GM18858 (cell line): ENCODE measurements around the gene DPP8.
"Not testable (repeated sequence)": the region's sequence is repeated elsewhere in the genome, so short reads cannot be mapped to it uniquely, and the experiment has no call there.

Source experiments
- ATAC-seq: cut with Tn5 transposase; IDR thresholded peaks from one replicate; pipeline ENCODE4 v1.9.1; 2021; ENCODE audit not compliant: unreplicated experiment

DPP8 gene

GRCh38 chr15:65516997-65517865 lies at the start of gene DPP8:
TSS of gene DPP8 (minus strand) at chr15:65517689. CDS start at chr15:65512553, 5,136 bp downstream.
- ATAC-seq: peak; percentile 79

DNA sequence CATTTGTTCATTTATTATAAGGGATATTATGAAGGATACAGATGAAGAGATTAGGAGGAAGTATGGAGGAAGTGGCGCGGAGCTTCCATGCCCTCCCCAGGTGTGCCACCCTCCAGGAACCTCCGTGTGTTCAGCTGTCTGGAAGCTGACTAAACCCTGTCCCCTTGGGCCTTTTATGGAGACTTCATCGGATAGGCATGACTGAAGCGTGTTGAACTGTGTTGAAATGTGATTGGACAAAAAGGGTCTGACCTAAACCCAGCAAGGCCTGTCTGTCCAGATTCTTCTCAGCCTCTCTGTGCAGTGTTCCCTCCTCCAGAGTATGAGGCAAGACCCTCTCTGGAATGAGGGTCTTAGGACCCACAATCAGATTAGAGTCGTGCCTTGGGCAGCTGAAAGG lies 44.4 kb upstream of the DPP8 start:
- ATAC-seq: no peak

DNA sequence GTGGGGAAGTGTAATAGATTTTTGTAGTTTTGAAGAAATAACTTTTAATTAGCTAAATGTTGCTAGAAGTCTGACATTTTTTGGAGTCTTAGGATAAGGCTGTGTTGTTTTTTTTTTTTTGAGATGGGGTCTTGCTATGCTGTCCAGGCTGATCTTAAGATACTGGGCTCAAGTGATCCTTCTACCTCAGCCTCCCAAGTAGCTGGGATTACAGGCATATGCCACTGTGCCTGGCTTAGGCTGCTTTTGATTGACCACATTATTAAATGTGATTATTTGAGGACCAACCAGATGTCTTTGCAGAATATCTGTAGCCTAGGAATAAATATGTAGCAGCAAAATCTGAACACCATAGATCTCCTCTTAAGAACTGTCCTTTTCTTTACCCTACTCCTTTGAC lies 42.5 kb upstream of the DPP8 start:
- ATAC-seq: no peak

DNA sequence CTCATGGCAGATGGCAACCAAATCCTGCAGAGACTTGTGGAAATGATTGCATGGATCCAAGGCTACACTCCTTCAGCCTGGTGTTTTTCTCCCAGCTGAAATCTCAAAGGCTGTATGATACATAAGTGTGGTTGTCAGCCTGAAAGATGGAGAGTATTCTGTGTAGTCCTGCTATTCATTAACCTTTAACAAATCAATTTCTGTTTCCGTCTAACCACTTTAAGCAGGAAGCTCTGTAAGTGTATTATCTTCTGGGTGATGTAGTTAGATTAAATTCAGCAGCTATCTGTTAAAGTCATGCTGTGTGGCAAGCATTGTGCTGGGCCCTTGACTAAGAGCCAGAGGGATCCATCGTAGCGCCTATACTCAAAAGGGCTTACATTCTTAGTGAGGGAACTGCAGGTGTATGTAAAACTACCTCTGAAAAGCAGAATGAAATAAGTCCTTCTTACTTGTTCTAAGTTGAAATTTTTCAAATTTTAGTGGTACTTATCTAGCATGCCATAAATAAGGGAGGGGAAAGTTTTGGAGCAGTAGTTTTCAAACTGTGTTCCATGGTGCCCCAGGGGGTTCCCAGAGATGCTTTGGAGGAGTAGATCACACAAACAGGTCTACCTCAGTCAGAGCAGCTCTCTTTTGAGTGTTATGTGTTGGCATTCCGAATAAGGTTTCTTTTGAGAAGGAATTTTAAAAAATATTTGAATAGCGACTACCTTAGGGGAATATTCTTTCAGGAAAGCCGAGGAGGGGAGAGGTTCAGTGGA lies 41.7 kb upstream of the DPP8 start:
- ATAC-seq: no peak

- no peak for ATAC-seq
These were observed 40.8 kb upstream of the DPP8 start for GRCh38 chr15:65558336-65558735.

DNA sequence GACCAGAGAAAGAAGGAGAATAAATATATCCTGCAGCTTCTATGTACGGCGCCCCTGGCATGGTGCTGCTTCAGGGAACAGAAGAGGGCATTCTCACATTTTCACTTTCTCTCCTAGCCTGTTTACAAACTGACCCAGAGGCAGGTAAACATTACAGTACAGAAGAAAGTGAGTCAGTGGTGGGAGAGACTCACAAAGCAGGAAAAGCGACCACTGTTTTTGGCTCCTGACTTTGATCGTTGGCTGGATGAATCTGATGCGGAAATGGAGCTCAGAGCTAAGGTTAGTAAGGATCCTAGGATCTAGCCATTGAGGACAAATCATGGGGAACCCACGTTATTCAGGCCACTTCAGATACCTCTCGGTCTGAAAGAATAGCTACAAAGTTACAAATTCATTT lies 39.1 kb upstream of the DPP8 start:
- no peak for ATAC-seq

DNA sequence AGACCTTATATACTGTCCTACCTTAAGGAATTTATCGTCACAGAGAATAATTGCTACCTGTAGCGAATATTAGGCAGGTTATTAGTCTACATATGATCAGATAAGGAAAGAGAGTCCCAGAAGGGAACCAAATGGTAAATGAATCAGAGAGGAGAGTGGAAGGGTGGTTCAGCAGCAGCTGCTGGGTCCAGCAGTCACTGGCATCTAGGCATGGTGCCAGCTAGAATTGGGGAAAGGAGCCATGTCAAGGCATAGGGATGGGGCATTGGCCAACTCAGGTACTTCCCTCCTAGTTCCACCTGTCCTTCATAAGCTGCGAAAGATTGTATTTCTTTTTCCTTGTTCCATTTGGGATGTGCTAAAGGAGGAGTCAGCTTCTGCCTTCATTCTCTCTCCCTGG lies 36.2 kb upstream of the DPP8 start:
- ATAC-seq: no peak

- not testable (repeated sequence) for ATAC-seq
These were observed 35.4 kb upstream of the DPP8 start for GRCh38 chr15:65552851-65553250.

- no peak for ATAC-seq
These were observed 33.7 kb upstream of the DPP8 start for GRCh38 chr15:65551183-65551582.

DNA sequence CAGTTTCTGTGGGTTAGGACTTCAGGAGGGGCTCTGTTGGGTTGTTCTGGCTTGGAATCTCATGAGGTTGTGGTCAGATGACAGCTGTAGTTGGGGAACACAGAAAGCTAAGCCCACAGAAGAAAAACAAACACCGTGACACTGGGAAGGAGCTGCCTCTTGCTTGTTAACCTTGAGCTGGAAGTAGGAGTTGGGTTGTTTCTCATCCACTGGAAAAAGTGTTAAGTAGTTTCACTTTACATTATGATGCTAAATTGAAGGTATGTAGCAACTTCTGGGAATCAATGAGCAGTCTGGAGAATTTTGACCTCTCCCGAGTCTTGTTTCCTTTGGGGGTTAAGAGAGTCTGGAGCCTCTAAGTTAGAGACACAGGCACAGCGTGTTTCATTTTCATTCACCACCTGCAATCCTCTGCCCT lies 33.2 kb upstream of the DPP8 start:
- ATAC-seq: no peak

DNA sequence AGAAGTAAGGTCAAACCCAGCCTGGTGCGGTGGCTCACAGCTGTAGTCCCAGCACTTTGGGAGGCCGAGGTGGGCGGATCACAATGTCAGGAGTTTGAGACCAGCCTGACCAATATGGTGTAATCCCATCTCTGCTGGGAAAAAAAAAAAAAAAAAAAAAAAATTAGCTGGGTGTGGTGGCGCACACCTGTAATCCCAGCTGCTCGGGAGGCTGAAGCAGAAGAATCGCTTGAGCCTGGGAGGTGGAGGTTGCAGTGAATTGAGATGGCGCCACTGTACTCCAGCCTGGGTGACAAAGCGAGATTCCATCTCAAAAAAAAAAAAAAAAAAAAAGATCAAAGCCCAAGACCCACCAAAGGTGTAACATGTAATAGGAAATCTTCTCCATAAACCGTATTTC lies 31.8 kb upstream of the DPP8 start:
- ATAC-seq: not testable (repeated sequence)

DNA sequence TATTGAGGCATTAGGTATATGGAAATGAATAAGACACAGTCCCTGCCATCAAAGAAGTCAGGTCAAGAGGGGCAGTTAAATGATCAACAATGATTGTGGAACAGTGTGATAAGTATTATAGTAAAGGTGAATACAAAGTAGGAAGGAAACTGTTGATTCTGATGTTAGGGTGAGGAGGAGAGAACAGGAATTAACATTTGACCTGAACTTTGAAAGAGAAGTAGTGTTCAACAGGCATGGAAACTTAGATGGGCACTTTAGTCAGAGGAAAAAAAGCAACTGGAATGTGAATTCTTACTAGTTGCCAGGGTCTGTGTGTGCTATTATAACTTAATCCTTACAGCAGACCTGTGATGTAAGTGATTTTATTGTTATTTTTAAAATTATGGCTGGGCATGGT lies 30.4 kb upstream of the DPP8 start:
- ATAC-seq: no peak

- no peak for ATAC-seq
These were observed 23.8 kb upstream of the DPP8 start for GRCh38 chr15:65541231-65541820.

DNA sequence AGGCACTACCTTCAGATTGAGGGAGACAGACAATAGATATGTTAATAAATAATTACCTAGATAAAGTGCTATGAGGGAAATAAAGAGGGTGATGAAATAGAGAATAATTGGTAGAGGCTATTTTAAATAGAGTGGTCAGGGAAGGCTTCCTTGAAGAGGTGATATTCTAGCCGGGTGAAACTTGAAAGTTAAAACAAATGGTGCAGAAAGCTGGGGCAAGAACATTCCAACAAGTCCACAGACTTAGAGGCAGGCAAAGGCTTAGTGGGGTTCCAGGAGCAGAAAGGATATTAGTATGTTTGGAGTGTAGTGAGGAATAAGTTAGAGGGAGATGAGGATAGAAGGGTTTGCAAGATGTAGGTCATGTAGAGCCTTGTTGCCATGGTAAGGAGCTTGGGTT lies 22.8 kb upstream of the DPP8 start:
- no peak for ATAC-seq

GRCh38 chr15:65535192-65535591 lies 17.7 kb upstream of the DPP8 start:
- ATAC-seq: no peak

DNA sequence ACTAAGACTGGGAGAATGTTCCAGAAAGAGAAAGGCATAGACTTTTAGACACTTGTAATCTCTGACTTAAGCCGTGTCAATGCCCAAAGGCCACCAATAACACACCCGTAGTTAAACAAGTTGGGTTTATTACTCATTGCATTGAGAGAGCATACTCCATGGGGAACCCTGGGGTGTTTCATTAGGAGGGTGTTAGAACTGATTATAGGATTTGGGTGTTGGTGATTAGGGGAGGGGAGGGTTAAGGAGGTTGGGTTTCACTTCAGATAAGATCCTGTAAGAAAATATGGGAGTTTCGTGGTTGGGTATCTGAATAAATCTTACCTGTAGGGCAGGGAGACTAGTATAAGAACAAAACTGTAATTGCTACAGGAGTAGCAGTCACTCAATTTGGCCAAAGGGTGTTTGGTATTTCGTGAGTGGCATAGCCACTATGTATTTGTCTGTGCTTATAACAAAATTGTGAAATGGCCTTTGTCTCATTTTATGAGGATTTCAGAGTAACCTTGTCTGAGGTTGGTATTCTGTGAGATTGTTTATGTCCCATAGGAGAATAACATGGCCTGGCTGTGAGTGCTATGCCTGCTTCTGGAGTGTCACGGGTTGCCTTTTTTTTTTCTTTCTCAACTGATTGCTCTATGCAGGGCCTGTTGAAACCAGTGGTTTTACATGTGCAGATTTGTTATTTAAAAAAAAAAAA lies 15.7 kb upstream of the DPP8 start:
- no peak for ATAC-seq

- no peak for ATAC-seq
These were observed 15.2 kb upstream of the DPP8 start for GRCh38 chr15:65532738-65533051.

- ATAC-seq: peak; percentile 59
These were observed 13.0 kb upstream of the DPP8 start, which contains the start of gene HACD3 for GRCh38 chr15:65530318-65531111. TSS of gene HACD3 (plus strand) at chr15:65530463. CDS start at chr15:65530632, 169 bp downstream.

DNA sequence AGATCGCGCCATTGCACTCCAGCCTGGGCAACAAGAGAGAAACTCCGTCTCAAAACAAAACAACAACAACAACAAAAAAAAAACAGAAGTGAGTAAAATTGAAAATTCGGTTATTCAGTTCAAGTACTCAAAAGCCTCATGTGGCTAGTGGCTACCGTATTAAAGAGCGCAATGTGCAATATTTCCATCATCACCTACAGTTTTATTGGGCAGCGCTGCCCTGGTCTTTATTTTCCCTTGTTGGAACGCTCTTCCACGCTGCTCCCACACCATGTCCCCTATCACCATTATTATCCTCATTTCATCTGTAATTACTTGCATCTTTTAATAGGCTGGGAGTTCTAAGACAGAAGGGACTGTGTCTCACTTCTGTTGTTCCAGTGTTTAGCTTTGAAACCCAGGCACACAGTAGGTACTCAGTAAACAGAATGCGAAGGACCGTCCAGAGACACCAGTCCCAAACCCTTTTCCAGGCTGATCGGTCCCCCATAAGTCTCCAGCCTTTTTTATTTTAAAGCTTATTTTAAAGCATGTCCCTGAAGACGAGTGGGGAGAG lies 12.4 kb upstream of the DPP8 start:
- no peak for ATAC-seq

- no peak for ATAC-seq
These were observed 11.1 kb upstream of the DPP8 start for GRCh38 chr15:65528461-65529060.
